Fibroblast of skin of right quadriceps (primary cell): Measurements from ENCODE around the gene EML1.

ENCODE experiments used
- DNase-seq: peaks from one replicate; pipeline ENCODE4 v3.0.0-alpha.2; 2013

Gene EML1

DNA sequence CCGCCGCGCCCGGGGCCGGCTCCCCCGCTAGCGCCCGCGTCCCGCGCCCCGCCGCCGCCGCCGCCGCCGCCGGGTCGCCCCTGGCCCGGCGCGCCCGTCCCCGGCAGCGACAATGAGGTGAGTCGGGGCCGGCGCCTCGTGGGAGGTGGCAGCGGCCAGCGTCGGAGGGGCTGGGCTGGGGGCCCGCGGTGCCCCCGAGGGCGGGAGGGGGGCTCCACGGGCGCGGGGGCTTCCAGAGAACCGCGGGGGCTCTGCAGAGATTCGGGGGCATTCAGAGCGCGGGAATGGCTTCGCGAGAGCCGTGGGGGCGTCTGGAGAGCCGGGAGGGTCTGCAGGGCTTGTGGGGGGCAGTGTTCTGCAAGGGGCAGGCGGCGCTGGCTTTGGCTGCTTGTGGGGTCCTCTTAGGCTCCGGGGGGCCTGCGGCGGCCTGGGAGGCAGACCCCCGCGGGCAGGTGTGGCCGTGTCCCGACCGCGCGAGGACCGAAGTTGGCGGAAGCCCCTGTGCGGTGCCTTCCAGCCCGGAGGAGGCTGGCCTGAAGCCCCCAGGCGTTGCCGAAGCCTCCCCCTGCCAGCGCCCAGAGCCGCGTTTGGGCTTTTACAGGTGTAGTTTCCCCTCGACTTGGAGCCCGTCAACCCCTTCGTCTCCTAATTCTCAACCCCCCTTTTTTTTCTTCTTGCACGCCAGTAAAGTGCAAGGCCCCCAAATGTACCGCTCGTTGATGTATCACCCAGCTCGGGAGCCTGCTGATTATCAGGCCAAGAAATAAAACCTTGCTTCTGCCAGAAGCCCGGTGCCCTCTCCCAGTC, 178.9 kb downstream of the EML1 start:
- no peak for DNase-seq

DNA sequence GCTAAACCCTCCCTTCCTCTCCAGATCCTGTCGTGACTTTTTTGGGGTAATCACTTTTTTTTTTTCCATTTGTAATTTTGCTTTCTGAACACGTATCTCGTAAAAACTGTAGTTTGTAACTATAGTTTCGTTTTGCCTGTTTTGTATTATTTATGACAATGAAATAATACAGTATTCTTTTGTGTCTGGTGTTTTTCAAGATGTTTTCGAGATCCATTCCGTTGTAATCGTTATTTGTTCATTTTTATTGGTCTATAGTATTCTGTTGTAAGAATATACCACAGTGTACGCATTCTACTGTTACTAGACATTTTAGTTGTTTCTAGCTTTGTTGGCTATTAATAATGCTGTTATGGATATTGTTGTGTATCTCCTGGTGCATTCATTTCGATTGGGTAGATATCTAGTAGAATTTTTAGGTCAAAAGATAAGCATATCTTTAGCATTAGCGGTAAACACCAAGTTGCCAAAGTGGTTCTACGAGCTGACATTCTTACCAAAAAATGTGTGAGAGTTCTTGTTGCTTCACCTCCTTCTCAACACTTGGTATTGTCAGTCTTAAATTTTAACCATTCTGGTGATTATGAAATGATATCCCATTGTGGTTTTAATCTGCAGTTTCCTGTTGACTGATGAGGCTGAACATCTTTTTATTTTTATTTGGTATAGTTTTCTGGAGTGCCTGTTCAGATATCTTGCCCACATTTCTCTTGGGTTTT, 179.7 kb downstream of the EML1 start:
- DNase-seq: no peak

DNA sequence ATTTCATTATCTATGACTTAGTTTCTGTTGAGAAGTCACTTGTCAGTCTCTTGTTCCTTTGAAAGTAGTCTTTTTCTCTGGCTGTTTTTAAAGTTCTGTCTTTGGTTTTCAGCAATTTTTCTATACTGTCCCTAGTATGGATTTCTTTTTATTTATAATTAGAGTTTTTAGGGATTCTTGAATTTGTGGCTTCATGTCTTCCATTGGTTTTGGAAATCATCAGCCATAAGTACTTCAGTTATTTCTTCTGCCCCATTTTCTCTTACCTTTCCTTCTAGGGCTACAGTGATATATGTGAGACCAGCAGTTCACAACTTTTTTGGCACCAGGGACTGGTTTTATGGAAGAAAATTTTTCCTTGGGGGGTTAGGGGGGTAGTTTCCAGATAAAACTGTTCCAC, 182.0 kb downstream of the EML1 start:
- DNase-seq: no peak

DNA sequence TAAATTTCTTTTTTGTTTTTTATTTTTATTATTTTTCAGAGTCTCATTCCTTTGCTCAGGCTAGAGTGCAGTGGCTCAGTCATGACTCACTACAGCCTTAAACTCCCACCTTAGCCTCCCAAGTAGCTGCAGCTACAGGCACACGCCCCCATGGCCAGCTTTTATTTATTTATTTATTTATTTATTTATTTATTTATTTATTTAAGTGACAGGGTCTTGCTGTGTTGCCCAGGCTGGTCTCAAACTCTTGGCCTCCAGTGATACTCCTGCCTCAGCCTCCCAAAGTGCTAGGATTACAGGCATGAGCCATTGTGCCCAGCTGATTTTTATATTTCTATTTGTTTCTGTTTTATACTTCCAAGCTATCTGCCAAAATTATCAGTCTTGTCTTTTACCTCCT, 182.8 kb downstream of the EML1 start:
- no peak for DNase-seq

DNA sequence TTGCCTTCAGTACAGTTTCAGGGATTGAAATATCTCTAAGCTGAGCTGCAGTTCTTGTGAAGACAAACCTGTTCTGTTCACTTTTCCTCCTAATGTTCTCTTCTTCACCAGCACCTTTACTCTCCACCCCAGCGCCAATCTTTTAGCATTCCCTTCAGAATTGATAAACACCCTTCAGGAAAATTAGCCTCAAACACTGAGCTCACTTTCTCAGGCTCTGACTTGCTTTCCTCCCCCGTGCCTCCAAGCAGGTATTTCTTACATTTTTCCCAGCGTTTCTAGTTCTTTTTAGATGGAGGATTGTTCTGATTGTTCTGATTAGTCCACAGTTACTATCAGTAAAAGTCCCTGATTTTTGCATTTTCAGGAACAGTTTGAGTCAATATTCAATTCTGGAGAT, 183.5 kb downstream of the EML1 start:
- no peak for DNase-seq

DNA sequence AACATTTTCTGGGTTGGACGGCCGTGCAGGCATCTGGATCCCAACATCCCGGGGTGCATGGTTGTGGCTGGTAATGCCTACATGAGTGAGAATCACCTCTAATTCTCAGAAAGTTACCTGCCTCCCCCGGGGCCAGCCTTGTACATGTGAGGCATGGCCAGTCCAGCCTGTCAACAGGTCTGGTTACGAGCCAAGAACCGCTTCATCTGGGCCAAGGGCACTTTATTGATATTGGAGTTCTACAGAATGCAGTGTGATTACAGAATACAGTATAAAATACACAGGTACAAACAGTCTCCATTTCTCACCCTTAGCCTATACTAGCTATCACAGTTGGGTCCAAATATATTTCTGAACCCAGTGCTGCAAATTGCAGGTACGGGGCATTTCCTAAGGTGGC, 187.1 kb downstream of the EML1 start:
- DNase-seq: no peak

DNA sequence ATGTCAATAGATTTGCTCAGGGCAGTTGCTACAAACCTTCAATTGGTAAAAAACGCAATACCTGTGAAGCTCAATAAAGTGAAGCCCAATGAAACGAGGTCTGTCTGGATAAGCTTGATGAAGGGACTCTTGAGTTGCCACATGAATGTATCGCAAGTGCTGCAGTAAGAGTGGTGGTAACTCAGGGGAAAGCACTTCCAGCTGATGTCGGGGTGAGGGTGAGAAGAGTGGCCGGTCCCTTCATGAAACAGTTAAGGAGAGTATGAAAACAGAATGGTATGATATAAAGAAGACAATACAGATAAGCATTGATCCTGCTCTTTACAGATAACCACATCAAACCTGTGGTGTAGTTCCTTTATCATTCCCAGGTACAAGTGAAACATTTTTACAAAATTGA, 188.6 kb downstream of the EML1 start:
- DNase-seq: no peak

DNA sequence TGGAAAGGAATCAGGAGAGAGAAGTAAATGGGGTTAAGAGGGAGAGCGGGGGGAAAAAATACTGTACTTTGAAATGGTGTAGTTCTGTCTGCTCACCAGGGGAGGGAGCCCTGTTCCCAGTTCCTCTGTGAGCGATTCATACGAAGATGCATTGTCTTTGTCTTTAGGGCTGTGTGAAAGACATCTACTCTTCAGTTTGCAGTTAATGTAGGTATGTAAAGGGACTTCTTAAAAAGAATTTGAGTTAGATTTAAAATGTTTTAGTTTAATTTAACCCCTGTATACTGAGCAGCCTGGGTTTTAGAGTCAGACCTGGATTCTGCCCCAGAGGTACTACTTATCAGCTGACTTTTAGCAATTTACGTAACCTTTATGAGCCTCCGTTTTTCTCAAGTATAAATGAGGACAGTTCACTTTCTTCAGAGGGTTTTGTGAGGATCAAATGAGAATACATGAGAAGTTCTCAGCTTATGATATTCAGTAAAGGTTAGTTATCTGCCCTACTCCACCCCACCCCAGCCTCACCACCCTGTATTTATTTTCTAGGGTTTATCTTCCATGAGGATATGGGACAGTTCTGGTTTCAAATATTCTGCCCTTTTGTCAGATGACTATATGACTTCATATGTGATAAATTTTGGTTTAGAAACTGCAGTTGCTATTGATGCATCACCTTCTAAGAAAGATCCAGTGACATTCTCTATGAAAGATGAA, 189.5 kb downstream of the EML1 start:
- peak; percentile 63 for DNase-seq

DNA sequence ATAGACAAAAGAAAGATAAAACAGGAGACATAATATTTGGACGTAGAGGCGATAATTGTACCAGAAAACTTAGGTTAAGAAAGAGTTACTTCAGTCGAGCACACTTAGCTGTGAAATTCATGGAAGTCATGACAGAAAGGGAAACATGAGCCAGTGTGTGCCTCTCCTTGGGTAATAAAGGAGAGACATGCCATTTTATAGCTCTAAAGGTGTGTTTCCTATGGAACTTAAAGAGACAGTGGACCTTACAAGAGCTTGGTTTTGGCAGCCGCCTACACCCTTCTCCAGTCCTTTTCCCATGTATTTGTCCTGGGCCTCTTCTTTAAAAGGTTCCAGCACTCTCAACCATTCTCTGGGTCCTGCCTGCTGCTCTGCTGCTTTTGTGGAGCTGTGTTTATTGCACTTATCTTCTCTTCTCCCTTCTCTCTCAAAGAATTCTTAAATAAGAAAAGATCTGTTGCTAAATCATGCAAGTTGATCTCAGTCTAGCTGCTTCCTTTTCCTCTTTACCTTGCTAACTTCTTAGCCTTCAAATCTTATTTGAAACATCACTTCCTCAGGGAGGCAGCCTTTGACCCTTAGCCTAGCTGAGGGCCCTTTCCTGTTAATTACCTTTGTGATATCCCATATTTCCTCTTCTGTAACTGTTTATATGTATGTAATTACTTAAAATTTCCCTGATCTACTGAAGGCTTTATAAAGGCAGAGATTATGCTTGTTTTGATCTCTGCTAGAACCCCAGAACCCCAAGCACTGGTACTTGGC, 190.2 kb downstream of the EML1 start:
- DNase-seq: no peak

DNA sequence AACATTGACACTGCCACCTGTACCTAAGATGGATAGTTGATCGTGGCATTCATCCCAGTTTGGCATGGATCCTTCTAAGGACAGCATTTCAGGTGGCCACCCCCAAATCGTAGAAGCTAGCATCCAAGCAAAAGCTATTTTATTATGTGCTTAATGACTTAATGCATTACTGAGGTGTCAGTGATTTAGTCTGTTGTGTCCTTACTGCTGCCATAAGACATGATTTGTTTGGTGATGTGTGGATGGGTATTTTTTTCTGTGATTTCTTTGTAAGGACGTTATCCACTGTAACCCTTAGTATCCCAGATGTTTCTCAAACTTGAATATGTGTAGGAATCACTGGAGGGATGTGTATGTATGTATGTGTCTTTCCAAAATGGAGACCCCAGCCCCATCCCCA, 190.8 kb downstream of the EML1 start:
- no peak for DNase-seq

DNA sequence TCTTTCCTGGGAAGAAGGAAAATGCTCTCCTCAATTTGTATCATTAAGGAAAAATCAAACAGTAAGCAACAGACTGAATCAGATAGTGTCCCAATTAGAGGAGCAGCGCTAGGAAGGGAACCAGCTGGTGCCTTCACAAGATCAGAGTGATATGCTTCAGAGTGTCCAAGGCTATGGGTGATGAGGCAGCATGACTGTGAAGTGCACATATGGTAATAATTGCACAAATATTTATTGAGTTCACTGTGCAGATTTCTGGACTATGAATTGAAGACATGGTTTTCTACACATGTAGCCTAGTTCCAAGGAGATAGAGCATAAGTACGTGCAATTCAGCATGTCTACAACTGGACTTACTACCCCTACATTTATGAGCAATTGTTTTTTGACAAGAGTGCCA, 193.2 kb downstream of the EML1 start:
- peak; percentile 82 for DNase-seq

DNA sequence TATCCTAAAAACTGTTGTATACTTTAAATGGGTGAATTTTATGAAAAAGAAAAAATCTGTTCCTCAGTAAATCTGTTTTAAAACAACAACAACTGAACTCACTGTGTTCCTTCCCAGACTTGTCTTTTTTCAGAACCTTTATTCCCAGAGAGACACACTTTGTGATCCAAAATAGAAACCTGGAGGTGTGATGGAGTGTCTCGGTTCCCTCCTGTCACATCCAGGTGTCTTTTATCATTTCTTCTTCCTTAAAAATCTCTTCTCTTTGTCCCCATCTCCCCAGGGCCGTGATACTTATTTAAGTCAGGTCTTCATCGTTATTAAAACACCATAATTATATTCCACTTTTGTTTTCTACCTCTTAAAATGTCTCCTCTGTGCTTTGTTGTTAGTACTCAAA, 195.8 kb downstream of the EML1 start:
- no peak for DNase-seq

DNA sequence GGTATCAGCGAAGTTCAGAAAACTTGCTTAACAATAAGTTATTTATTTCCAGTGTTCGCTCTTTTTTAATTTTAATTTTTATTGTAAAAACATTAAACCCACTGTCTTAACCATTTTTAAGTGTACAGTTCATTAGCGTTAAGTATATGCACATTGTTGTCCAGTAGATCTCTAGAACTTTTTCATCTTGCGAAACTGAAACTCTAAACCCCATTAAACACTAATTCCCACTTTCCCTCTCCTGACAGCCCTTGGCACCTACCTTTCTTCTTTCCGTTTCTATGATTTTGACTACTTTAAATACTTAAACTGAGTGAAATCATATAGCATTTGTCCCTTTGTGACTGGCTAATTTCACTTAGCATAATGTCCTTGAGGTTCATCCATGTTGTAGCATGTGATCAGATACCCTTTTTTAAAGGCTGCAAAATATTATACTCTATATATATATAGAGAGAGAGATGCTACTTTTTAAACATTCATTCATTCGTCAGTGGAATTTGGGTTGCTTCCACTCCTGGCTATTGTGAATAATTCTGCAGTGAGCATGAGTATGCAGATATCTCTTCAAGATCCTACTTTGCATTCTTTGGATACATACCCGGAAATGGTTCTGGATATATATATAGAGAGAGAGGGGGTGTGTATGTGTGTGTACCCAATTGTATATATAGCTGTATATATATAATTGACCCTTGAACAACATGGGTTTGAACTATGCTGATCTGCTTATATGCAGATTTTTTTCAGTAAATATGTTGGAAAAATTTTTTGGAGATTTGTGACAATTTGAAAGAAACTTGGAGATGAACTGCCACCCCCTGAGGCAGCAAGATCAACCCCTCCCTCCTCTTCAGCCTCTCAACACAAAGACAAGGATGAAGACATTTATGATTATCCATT, 197.3 kb downstream of the EML1 start:
- no peak for DNase-seq

DNA sequence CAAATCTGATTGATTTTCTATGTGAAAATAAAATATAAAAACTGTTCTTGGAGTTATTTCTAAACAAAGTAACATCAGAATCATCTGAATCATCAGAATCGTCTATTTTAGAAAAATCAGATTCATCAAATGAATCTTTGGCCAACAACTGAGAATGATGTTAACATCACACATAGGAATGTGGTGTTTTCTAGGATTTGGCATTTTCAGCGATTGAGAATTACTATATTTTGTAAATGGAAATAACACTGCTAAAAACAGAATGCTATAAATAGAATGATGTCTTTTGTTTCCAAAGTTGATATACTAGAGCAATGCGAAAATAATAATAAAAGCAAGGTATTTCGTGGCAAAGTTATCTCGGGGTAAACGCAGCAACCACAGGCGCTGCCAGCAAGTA, 198.1 kb downstream of the EML1 start:
- no peak for DNase-seq
